Stimulated activated CD8-positive, alpha-beta memory T cell treated with anti-CD3 and anti-CD28 coated beads, Interleukin-7, amount 100 ng/mL, for 24 hours (primary cell): ENCODE measurements around the gene AQP2.

ENCODE experiments used
- DNase-seq: peaks from one replicate; pipeline ENCODE4 v3.0.0-alpha.2; 2020; ENCODE audit warnings: low read depth

Gene AQP2

GRCh38 chr12:49955899-49956662 lies 5.5 kb downstream of the AQP2 start:
- DNase-seq: no peak

GRCh38 chr12:49956663-49957569 lies 6.4 kb downstream of the AQP2 start:
- no peak for DNase-seq

- no peak for DNase-seq
Measured at GRCh38 chr12:49957570-49957967, 7.0 kb downstream of the AQP2 start.

GRCh38 chr12:49959685-49960473 lies 9.3 kb downstream of the AQP2 start:
- no peak for DNase-seq

- DNase-seq: no peak
Measured at GRCh38 chr12:49960474-49961110, 10.1 kb downstream of the AQP2 start.

GRCh38 chr12:49961111-49961922 lies 10.8 kb downstream of the AQP2 start, which contains the start of gene AQP5:
AQP5 (plus strand) TSS chr12:49961872; CDS start chr12:49962018, 146 bp downstream.
- DNase-seq: no peak

GRCh38 chr12:49961993-49962764 lies 11.6 kb downstream of the AQP2 start:
- no peak for DNase-seq

- DNase-seq: no peak
Measured at GRCh38 chr12:49962861-49963765, 12.6 kb downstream of the AQP2 start.

- no peak for DNase-seq
Measured at GRCh38 chr12:49963976-49964815, 13.7 kb downstream of the AQP2 start.

GRCh38 chr12:49964849-49965624 lies 14.5 kb downstream of the AQP2 start:
- DNase-seq: no peak

GRCh38 chr12:49965836-49966235 lies 15.3 kb downstream of the AQP2 start:
- DNase-seq: no peak

- no peak for DNase-seq
Measured at GRCh38 chr12:49966511-49967041, 16.0 kb downstream of the AQP2 start.

GRCh38 chr12:49967042-49967776 lies 16.7 kb downstream of the AQP2 start:
- DNase-seq: peak; percentile 91

GRCh38 chr12:49967777-49968250 lies 17.3 kb downstream of the AQP2 start:
- no peak for DNase-seq

GRCh38 chr12:49968471-49968870 lies 17.9 kb downstream of the AQP2 start:
- DNase-seq: no peak

- DNase-seq: no peak
Measured at GRCh38 chr12:49969027-49969426, 18.5 kb downstream of the AQP2 start.
